ENCODE measurements around the gene HAS3.
"Not testable (repeated sequence)": the region's sequence is repeated elsewhere in the genome, so short reads cannot be mapped to it uniquely, and the experiment has no call there.

The HAS3 gene

GRCh38 chr16:69105501-69106361, at the start of gene HAS3:
Gene HAS3, plus strand, starts transcription at chr16:69105653. Its CDS starts 3,743 bp downstream, at chr16:69109396.
- DNase-seq: peak; percentile 53

GRCh38 chr16:69055980-69056379, 49.5 kb upstream of the HAS3 start:
- DNase-seq: no peak

GRCh38 chr16:69056421-69056820, 49.0 kb upstream of the HAS3 start:
- DNase-seq: no peak

GRCh38 chr16:69057400-69058378, 47.8 kb upstream of the HAS3 start:
- peak; percentile 36 for DNase-seq

- not testable (repeated sequence) for DNase-seq
Measured at GRCh38 chr16:69063491-69063890, 42.0 kb upstream of the HAS3 start.

- no peak for DNase-seq
Measured at GRCh38 chr16:69064124-69064763, 41.2 kb upstream of the HAS3 start.

GRCh38 chr16:69064764-69065313, 40.6 kb upstream of the HAS3 start:
- DNase-seq: peak; percentile 42

- DNase-seq: no peak
Measured at GRCh38 chr16:69069504-69069903, 35.9 kb upstream of the HAS3 start.

- no peak for DNase-seq
Measured at GRCh38 chr16:69071036-69071435, 34.4 kb upstream of the HAS3 start.

GRCh38 chr16:69072640-69072974, 32.8 kb upstream of the HAS3 start:
- no peak for DNase-seq

GRCh38 chr16:69073181-69073702, 32.2 kb upstream of the HAS3 start:
- no peak for DNase-seq

- no peak for DNase-seq
Measured at GRCh38 chr16:69077251-69077650, 28.2 kb upstream of the HAS3 start.

- DNase-seq: no peak
Measured at GRCh38 chr16:69078073-69078472, 27.4 kb upstream of the HAS3 start.

- DNase-seq: no peak
Measured at GRCh38 chr16:69079697-69080096, 25.8 kb upstream of the HAS3 start.

- no peak for DNase-seq
Measured at GRCh38 chr16:69083306-69083941, 22.0 kb upstream of the HAS3 start.

GRCh38 chr16:69084289-69084688, 21.2 kb upstream of the HAS3 start:
- no peak for DNase-seq

- DNase-seq: no peak
Measured at GRCh38 chr16:69085032-69085695, 20.3 kb upstream of the HAS3 start.

- DNase-seq: no peak
Measured at GRCh38 chr16:69087161-69087581, 18.3 kb upstream of the HAS3 start.

- no peak for DNase-seq
Measured at GRCh38 chr16:69088684-69089083, 16.8 kb upstream of the HAS3 start.

GRCh38 chr16:69089091-69089910, 16.2 kb upstream of the HAS3 start:
- no peak for DNase-seq

- DNase-seq: no peak
Measured at GRCh38 chr16:69093974-69094373, 11.5 kb upstream of the HAS3 start.

Measured in femur (tissue), 1 donor.